CD4-positive, alpha-beta T cell treated with Interleukin-21 for 1 hour (primary cell): Measurements from ENCODE around the gene LAPTM5.

Experiments used
- DNase-seq: peaks from one replicate; pipeline ENCODE4 v3.0.0-alpha.2; 2020

The LAPTM5 gene

DNA sequence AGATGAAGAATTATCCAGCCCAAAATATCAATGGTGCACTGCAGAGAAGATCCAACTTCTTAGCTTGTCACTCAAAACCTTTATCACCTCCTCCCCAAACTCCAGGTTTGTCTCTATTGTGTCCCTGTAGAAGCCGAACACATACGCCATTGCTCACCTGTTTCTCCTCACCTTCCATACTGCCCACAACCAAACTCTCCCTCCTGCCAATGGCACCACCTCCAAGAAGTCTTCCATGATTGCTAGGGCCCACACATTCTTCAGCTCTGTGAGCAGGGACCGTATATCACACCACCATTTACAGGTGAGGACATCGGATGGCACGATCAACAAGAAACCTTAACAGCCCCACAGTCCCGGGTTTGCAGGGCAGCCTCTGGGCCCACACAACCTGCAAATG, 2.2 kb downstream of the LAPTM5 start:
- DNase-seq: no peak

DNA sequence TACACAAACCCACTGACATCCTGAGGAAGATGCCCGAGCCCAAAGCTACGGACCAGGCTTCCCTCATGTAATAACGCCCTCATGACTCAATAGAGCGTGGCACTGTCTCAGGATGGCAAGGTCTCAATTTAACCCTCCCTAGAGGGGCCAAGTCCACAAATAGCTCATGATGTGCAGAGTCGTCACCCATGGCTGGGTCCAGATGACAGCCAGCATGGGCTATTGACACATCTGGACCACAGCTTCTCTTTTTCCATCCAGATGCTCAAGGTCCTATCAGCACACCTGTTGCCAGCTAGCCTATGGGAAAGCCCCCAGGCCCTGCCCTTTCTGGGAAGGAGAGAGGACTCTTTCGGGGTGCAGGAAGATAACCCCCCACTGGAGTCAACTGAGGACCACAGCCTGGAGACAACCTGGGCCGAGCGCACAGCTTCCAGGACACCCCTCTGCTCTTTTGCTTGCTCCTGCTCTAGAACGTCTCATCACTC, 2.8 kb downstream of the LAPTM5 start:
- no peak for DNase-seq

DNA sequence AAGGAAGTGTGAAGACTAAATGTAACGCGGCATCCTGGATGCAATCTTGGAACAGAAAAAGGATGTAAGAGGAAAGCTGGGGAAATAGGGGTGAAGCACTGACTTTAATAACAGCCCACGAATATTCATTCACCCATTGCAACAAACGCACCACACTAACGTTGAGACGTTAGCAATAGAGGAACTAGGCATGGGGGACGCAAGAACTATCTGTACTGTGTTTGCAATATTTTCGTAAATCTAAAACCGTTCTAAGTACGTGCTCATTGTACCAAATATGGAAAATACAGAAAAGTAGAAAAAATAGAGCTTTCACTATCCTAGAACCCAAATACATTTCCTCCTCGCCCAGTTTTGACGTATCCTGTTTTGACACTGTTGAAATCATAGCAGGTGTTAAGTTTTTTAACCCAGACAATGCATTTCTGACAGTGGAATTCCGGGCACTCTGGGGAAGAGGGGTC, 3.9 kb downstream of the LAPTM5 start:
- DNase-seq: no peak

DNA sequence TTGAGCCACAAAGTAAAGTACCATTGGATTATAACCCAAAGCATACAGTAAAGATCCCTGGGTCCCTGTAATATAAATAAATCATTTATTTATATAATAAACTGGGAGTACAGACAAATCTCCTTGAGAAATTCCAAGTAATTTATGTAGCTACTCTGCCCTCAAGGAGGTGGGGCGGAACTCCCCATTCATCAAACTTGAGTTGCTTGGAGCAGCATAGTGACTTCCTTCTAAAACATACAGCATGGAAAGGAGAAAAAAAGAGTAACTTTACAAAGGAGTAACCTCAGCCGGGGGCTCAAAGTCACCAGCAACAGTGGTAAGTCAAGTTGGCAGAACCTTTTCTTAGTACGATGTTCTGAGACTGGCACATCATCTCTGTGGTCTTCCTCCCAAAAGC, 4.5 kb downstream of the LAPTM5 start:
- DNase-seq: no peak

DNA sequence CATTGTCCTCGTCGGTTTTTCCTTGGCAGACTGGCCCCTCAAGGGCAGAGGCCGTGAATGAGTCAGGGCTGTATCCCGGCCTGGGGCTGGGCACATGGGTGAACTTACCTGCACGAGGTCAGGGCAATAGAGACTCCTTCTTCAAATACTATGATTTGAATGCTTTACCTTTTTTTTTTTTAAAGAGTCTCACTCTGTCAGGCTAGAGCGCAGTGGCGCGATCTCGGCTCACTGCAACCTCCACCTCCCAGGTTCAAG, 5.0 kb downstream of the LAPTM5 start:
- no peak for DNase-seq

DNA sequence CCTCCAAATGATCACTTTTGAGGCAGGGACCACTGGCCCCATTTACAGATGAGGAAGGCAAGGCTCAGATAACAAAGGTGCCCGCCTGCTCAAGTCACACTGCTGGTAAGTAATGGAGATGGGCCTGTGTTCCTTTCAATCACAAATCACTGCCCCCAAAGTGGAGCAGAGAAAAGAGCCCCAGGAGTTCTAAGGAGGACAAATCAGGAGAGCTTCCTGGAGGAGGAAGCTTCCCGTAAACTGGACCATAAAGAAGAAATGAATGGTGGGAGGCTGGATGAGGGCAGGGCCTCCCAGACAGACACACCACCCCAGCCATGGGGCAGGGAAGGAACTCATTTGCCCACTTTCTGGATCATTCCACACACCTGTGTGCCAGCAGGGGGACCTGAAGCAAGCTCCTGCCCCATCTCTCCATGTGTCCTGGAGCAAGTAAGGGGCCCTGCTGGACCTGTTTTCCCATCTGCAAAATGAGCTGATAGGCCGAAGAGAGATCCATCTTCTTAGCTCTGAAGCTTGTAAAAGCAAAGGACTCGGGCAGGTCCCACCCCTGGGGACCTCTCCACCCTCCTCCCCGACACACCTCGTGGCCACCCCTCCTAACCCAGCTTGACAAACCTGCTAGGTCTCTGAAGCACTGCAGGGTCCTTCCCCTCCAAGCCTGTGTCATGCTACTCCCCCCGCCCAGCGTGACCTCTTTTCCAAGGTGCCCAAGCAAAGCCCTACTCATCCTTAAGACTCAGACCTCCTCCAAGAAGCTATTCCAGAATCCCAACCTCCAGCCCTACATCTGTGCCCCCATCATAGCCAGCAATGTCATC, 5.5 kb downstream of the LAPTM5 start:
- DNase-seq: no peak

DNA sequence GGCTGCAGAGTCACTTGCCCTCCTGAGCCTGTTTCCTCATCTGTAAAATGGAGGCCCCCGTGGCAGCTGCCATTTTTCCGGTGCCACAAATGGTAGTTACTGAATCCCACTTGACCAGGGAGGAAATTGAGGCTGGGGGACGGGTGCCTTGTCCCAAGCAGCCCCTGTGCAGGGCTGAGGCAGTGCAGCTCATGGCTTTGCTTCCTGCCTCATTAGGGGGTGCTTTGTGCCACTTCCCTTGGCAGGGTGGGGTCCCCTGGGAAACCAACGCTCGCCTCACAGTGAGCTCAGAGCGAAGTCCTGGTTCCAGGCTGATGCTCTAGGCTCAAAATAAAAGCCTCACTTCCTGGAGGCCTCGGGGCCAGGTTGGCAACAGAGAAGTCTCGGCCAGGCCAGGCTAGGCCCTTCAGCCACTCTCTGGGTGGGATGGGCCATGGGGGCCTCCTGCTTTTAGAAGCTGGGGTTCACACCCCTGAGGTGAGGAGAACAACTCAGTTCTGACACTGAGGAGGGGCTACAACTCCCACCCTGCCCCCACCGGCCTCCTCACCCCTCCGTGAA, 6.8 kb downstream of the LAPTM5 start:
- DNase-seq: no peak

DNA sequence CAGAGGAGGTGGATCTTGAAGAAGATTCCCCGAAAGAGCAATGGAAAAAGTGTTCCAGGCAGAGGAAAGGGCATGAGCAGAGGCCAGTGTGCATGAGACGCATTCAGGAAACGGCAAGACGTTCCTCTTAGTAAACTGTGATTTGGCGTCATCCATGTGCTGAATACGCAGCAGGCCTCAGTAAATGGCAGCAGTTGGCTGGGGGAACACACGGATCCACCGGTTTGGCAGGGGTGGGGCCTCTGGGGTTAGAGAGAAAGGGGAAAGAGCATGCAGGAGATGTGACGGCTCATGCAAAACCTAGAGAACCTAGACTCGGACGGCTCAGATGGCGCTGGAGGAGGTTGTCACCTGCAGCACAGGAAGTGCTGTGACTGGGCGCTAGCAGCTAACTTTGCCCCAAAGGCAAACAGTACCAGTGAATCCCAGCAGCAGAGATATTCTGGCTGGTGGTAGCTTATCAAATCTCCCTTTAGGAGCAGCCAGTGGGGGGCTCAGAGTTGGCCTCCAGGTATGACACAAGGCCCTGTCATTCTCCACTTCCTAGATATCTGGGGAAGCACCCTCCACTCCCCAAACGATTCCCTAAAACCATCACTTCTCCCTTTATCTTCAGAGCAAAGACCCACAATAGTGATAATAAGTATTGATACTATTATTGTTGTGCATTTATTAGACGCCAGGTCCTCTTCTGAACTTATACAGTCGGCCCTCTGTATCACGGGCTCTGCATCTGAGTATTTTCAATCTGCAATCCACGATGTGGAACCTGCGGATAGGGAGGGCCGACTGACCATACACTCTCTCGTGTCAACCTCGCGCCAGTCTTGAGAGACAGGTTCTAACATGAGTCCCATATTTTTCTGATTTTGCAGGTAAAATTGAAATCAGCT, 7.6 kb downstream of the LAPTM5 start:
- peak; percentile 75 for DNase-seq

DNA sequence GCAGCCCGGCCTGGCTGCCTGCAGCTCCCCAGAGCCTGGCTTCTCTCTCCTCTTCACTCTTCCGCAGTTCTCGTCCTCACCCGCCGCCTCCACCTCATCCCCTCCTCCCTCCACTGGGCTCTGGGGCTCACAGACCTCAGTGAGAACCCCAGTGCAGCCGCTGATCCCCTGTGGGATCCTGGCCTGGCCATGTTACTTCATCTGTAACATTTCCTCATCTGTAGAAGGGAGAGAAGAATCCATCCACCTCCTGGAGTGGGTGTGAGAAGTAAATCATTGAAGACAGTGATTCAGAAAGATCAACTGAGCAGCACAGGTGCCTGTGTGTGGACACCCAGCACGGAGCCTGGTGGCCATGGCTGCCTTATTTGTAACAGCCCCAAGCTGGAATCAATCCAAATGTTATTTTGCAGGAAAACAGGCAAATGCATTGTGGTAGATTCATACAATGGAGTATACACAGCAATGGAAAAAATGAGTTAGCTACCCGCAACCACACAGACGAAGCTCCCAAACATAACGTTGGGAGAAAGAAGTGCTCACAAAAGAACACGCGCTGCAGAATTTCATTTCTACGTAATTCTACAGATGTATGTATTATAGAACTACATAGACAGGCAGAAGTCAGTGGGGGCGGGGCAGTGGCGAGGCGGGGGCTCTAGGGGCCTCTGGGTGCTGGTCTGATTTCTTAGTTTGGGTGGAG, 8.7 kb downstream of the LAPTM5 start:
- no peak for DNase-seq

DNA sequence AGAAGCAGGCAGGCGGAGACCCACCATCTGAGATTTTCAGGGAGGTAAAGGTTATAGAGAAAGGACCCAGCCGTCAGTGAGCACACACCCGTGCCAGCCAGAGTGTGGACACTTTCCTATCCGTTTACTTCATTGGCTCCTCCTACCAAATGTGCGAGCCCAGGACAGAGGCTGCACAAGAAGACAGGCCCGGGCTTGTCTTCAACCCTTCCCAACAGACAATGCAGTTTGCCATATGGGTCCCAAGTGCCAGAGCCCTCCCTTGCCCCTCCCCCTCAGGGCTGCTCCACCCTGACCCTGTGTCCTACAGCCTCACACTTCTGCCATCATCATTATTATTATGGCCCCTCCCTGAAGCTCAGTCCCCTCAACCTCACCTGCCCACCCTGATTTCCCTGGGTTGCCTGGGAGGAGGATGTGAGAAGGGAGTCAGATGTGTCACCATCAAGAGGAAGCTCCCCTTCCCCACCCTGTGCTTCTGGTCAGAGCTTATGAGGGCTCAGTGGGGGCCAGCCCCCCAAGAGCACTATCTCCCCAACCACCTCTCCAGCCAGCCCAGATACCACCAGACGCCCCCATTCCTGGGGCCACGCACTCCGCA, 9.4 kb downstream of the LAPTM5 start:
- DNase-seq: no peak

DNA sequence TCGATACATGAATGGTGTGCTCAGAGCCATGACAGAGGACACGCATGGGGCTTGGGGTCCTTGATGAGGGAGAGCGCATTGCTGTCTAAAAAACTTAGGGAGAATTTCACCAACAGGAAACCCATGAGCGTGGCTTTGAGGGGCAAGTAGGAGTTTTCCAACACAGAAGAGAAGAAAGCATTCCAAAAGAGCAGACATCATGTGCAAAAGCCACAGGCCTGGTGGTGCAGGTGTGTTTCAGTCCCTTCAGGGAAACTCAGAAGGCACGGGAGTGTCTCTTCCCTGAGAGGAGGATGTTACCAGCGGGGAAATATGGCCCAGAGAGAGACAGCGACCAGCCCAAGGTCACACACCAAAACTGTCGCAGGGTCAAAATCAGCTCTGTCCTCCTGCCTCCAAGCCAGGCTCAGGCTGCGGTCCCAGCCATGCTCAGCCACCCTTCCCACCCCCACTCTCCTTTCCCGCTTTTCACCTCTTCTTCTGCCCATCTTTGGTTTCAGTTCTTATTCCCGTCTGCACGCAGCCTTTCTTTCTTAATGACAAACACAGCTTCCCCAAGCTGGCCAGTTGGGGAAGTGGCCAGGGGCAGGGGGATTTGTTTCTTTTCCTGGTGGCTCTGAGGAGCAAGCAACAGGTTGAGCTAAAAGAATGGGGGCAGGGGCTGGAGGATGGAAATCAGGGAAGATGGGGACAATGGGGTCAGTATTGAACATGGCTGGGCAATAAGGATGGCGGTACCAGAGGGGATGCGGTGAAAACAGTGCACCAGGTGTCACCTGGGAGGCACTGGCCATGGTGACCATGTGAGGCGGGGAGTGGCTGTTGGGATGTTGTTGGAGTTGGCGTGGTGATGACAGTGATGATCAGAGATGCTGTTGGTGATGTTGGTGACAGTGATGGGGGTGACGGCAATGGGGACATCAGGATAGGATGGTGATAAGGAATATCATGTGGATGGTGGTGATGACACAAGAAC, 10.3 kb downstream of the LAPTM5 start:
- DNase-seq: no peak

DNA sequence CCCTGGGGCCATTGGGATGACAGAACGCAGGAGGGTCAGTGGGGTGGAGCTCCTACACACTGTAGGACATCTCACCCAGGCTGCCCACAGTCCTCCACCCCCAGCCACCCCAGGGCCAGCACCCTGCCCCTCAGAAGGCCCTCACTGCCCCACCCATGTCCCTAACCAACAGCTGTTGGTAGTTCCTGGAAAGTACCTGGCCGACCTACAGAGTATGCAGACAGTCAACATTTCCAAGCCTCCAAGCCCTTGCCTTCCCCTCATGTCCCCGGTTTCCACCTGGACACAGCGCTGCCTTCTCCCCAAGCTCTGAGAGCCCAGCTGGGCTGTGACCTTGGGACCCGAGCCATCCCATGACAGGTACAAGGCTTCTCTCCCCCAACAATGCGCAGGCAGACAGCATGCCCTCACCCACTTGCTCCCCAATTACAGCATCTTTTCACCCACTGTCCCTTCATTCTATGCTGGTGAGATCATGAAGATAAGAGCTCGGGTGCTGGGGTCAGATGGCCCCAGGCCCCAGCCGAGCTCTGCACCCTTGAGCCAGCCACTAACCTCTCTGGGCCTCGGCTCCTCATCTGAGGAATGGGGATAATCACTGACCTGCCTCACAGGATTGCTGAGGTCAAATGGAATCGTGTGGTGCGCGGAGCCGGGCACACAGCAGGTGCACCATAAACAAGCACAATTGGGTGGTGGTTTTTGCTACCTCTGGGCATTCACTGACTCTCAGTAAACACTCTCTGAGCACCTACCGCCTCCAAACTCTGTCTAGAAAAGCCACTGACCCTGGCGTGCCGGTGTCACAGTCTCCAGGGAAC, 11.2 kb downstream of the LAPTM5 start:
- DNase-seq: no peak

DNA sequence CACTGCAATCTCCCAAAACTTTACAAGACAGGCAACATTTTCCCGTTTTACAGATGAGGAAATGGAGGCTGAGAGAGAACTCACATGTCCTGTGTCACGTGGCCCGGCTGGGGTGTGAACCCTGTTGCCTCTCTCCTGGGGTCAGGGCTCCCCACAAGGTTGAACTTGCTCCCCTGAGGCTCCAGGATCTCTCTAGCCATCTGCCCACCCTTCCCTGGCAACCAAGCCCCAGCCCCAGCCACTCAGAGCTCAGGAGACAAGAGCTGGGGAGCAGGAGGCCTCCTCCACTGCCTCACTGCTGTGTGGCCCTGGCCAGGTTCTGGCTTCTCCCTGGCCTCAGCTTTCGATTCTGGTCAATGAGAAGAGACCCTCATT, 11.8 kb downstream of the LAPTM5 start:
- no peak for DNase-seq

DNA sequence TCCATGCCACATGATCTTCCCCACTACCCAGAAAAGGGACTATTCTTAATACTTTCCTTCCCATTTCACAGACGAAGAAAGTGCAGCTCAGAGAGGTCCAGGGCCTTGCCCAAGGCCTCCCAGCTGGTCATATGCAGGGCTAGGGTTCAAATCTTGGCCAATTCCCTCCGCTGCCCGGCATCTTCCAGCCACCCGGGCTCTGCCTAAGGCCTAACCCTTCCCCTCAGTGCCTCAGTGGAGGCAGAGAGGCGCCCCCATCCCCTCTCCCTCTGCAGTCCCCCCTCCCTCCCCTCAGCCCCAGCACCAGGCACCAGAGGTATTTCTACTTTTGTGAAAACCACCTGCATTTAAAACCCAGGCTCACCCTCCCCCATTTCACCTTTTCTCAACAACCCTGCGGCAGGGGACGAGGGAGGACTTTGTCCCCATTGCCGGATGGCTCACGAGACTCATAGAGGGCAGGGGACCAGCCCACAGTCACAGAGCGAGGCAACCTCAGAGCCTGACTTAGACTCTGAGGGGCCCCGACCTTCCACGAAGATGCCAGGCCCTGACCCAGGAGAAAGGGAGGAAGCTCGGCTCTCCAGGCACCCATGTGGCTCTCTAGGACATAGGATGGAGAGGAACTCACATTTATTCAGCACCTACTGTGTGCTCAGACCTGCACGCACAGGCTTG, 12.3 kb downstream of the LAPTM5 start:
- no peak for DNase-seq

DNA sequence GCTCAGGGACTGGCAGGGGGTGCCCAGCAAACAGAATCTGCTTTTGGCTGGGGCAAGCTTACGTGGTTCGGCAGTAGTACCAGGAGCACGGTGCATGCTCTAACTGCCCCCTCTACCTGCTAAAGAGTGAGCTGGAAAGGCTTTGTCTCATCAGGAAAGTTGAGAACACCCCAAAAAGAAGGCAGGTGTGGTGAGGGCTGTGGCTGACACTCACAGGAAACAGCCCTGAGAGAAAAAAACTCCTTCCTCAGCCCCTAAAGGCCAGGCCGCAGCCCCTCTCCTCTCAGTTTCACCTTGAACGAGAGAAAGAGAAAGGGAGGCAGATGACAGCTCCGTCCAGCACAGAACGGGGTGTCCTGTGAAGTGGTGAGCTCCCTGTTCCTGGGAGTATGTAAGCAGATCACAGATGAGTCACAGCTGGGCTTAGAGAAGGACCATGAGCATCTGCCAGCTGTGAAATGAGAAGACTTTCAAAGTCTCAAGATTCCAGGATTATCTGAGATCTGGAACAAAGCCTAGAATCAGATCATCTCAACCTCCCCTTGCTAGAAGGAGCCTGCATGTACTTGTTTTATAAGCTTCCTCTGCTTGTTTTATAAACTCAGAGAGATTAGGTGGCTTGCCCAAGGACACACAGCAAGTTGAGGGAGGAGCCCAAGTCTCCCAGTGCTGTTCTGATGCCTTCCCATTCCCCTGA, 13.4 kb downstream of the LAPTM5 start:
- DNase-seq: peak; percentile 66

DNA sequence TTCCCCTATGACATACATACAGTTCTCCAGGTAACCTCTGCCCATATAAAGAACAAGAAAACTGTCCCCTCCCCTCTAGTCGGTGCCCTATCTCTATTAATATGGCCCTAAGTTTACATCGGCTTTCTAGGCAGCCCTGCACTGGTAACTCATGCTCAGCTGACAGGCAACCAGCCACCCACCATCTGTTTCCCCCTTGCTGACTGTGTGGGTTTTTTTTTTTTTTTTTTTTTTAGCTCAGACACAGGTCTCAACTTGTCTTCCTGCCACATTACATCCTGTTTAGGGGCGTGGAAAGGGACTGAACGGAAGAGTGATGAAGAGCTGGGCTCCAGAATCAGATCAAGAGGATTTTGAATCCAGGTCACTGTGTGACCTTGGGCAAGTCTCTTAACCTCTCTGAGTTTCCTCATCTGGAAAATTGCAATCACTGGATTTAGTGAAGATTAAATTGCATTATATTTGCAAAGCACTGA, 14.0 kb downstream of the LAPTM5 start:
- DNase-seq: peak; percentile 87

DNA sequence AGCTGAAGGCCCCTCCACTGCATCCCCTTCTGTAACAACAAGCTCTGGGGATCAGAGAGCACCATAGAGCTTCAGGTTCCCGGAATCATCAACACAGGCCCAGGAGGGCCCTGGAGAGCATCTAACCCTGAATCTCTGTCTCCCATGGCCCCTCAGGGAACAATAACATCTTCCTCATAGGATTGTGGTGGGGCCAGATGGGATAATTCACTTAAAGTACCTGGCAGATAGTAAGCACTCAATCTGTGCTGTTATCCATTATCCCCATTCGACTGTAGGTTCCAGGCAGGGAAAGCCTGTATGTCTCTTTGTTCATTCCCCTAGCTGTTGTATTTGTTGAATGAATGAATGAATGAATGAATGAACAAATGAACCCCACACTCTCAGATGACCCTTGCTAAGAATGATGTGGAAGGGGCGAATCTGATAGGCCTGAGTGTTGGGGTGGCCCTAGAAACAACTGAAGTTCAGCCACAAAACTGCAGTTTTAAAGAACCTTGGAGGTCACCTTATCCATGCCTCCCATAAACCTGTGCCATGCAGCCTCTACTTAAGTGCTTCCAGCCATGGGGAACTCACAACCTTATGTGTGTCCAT, 14.5 kb downstream of the LAPTM5 start:
- no peak for DNase-seq

DNA sequence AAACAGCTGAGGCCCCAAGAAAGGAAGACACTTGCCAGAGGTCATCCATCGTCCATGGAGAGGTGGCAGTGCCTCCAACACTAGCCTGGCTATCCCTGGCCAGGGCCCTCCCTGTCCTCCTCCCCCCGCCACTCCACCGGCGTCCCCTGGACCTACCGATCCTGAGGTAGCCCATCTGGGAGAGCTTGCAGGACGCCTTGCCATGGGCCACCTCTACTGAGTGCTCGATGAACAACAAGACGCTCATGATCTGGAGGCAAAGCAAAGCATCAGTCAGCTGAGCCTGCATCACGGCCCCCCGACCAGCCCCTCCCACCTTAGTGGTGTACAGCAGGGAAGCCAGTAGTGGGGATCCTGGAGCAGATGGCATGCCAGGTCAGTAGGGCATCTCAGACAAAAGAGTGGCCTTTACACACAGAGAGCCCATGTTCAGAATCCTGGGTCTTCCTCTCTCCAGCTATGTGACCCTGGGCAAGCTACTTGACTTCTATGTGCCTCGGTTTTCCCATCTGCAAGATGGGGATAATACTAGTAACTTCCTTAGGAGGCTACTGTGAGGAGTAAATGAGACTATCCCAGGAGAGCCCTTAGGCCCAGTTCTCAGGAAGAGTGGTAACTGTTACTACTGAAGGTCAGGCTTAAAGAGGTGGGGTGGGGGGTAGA, 15.1 kb downstream of the LAPTM5 start:
- no peak for DNase-seq
